Stimulated activated CD8-positive, alpha-beta memory T cell treated with anti-CD3 and anti-CD28 coated beads, Interleukin-4, amount 100 ng/mL, for 4 hours (primary cell): ENCODE data around the gene ACTA1.
"Not testable (repeated sequence)": the region's sequence is repeated elsewhere in the genome, so short reads cannot be mapped to it uniquely, and the experiment has no call there.

Source experiments
- DNase-seq, 2 donors: peaks; one replicate each; pipeline ENCODE4 v3.0.0-alpha.2; 2020; ENCODE audit warnings: low read depth in 2 of 2, low spot score in 1 of 2

Gene ACTA1

GRCh38 chr1:229440851-229441537 lies 7.1 kb upstream of the ACTA1 start:
- no peak for DNase-seq

- no peak for DNase-seq
Observed at GRCh38 chr1:229438021-229438420, 4.1 kb upstream of the ACTA1 start.

- DNase-seq, result no peak
Observed at GRCh38 chr1:229437443-229437842, 3.5 kb upstream of the ACTA1 start.

GRCh38 chr1:229436201-229436600 lies 2.3 kb upstream of the ACTA1 start:
- no peak for DNase-seq

GRCh38 chr1:229434641-229435051 lies 752 bp upstream of the ACTA1 start:
- no peak for DNase-seq

- DNase-seq, result no peak
Observed at GRCh38 chr1:229433364-229434004, 410 bp downstream of the ACTA1 start.

- DNase-seq, result no peak
Observed at GRCh38 chr1:229432905-229433304, 989 bp downstream of the ACTA1 start.

GRCh38 chr1:229432116-229432461 lies 1.8 kb downstream of the ACTA1 start:
- DNase-seq, result no peak

GRCh38 chr1:229431284-229432115 lies 2.4 kb downstream of the ACTA1 start:
- DNase-seq, result no peak

- DNase-seq, result no peak
Observed at GRCh38 chr1:229430761-229431283, 3.1 kb downstream of the ACTA1 start.

- DNase-seq, result no peak
Observed at GRCh38 chr1:229428256-229428655, 5.6 kb downstream of the ACTA1 start.

- DNase-seq, result no peak
Observed at GRCh38 chr1:229427572-229427971, 6.3 kb downstream of the ACTA1 start.

- DNase-seq, result no peak
Observed at GRCh38 chr1:229425564-229426159, 8.2 kb downstream of the ACTA1 start.

- no peak for DNase-seq
Observed at GRCh38 chr1:229420765-229421164, 13.1 kb downstream of the ACTA1 start.

GRCh38 chr1:229420224-229420623 lies 13.7 kb downstream of the ACTA1 start:
- no peak for DNase-seq

GRCh38 chr1:229418586-229418985 lies 15.3 kb downstream of the ACTA1 start:
- DNase-seq, result not testable (repeated sequence)

- not testable (repeated sequence) for DNase-seq
Observed at GRCh38 chr1:229412810-229413209, 21.1 kb downstream of the ACTA1 start.

- DNase-seq, result no peak
Observed at GRCh38 chr1:229412056-229412455, 21.8 kb downstream of the ACTA1 start.

GRCh38 chr1:229411434-229412055 lies 22.3 kb downstream of the ACTA1 start:
- no peak for DNase-seq

- DNase-seq, result no peak
Observed at GRCh38 chr1:229410692-229411433, 23.0 kb downstream of the ACTA1 start.
